ENCODE data around the gene FOXF1. TPM values are rescaled to one million over a fixed set of nuclear protein-coding genes. Genes with fewer than 3 reads are reported as not detected.

The FOXF1 gene
- total and polyA plus RNA-seq, 4 donors, result 0.56 to 1.2 (median 0.89) TPM

- Histone ChIP-seq H3K27ac (ENCODE audit: low read depth in 1 of 2, low read length in 2 of 2) (no peak overlapping the region), H3K36me3 (ENCODE audit: control insufficient read depth in 4 of 4, insufficient read depth in 3 of 4, low read depth in 1 of 4, low read length in 3 of 4) (no peaks in the 10 kb centered on the region), H3K27me3 (ENCODE audit: control insufficient read depth in 4 of 4, insufficient read depth in 4 of 4, low read length in 3 of 4) (peaks cover 0 to 4% (median 0%) of the 10 kb centered on the region in 4 donors), H3K9ac (ENCODE audit: low read depth in 1 of 2, low read length in 2 of 2) (no peak overlapping the region), H3K9me3 (ENCODE audit: control insufficient read depth in 4 of 4, low read length in 3 of 4) (no peaks in the 10 kb centered on the region), H3K4me1 (ENCODE audit: control insufficient read depth in 4 of 4, insufficient read depth in 4 of 4, low read length in 3 of 4) (peaks cover 0 to 16% (median 12%) of the 10 kb centered on the region in 4 donors), H3K4me3 (ENCODE audit: low read depth in 1 of 3, low read length in 3 of 3) (no peak overlapping the region)
- no peak for DNase-seq (ENCODE audit: low spot score)
- TF ChIP-seq HNF4G (IDR thresholded peaks at IDR 0.05), result no peak
- no peak for TF ChIP-seq EGR1 (IDR thresholded peaks at IDR 0.05; ENCODE audit: low read depth in 2 of 2)
- no peak for TF ChIP-seq YY1 (IDR thresholded peaks at IDR 0.05)
- TF ChIP-seq ZBTB33 (IDR thresholded peaks at IDR 0.05), result no peak
- no peak for TF ChIP-seq JUND (IDR thresholded peaks at IDR 0.05)
- TF ChIP-seq FOXA2 (IDR thresholded peaks at IDR 0.05), result no peak
- no peak for TF ChIP-seq NR2F2 (IDR thresholded peaks at IDR 0.05)
- no peak for TF ChIP-seq CTCF (IDR thresholded peaks at IDR 0.05; ENCODE audit: low read depth, low read length, missing input control)
- no peak for TF ChIP-seq HNF4A (conservative IDR thresholded peaks at IDR 0.05)
- WGBS, result 81% methylated on average over 4 of the region's 4 CpGs
Observed at GRCh38 chr16:86557587-86557986, 47.3 kb downstream of the FOXF1 start.

GRCh38 chr16:86558355-86559193 is 48.2 kb downstream of the FOXF1 start:
- 74% methylated on average over 28 of the region's 28 CpGs for WGBS
- no peaks in the 10 kb centered on the region for H3K36me3 ChIP-seq (ENCODE audit: control insufficient read depth in 4 of 4, insufficient read depth in 3 of 4, low read depth in 1 of 4, low read length in 3 of 4)
- H3K4me1 ChIP-seq (ENCODE audit: control insufficient read depth in 4 of 4, insufficient read depth in 4 of 4, low read length in 3 of 4), result peaks cover 0 to 17% (median 14%) of the 10 kb centered on the region in 4 donors
- H3K27ac ChIP-seq (ENCODE audit: low read depth in 1 of 2, low read length in 2 of 2), result no peak overlapping the region
- H3K9ac ChIP-seq (ENCODE audit: low read depth in 1 of 2, low read length in 2 of 2), result no peak overlapping the region
- peaks cover 0 to 4% (median 0%) of the 10 kb centered on the region in 4 donors for H3K27me3 ChIP-seq (ENCODE audit: control insufficient read depth in 4 of 4, insufficient read depth in 4 of 4, low read length in 3 of 4)
- no peak for DNase-seq (ENCODE audit: low spot score)
- H3K9me3 ChIP-seq (ENCODE audit: control insufficient read depth in 4 of 4, low read length in 3 of 4), result no peaks in the 10 kb centered on the region
- no peak for TF ChIP-seq FOXA2 (IDR thresholded peaks at IDR 0.05)
- TF ChIP-seq RXRA (IDR thresholded peaks at IDR 0.05), result no peak
- no peak for TF ChIP-seq JUND (IDR thresholded peaks at IDR 0.05)
- no peak overlapping the region for H3K4me3 ChIP-seq (ENCODE audit: low read depth in 1 of 3, low read length in 3 of 3)

- Histone ChIP-seq H3K9me3 (ENCODE audit: control insufficient read depth in 4 of 4, low read length in 3 of 4) (no peaks in the 10 kb centered on the region), H3K9ac (ENCODE audit: low read depth in 1 of 2, low read length in 2 of 2) (no peak overlapping the region), H3K4me3 (ENCODE audit: low read depth in 1 of 3, low read length in 3 of 3) (no peak overlapping the region), H3K36me3 (ENCODE audit: control insufficient read depth in 4 of 4, insufficient read depth in 3 of 4, low read depth in 1 of 4, low read length in 3 of 4) (no peaks in the 10 kb centered on the region), H3K27me3 (ENCODE audit: control insufficient read depth in 4 of 4, insufficient read depth in 4 of 4, low read length in 3 of 4) (peaks cover 0 to 7% (median 3%) of the 10 kb centered on the region in 4 donors), H3K27ac (ENCODE audit: low read depth in 1 of 2, low read length in 2 of 2) (no peak overlapping the region), H3K4me1 (ENCODE audit: control insufficient read depth in 4 of 4, insufficient read depth in 4 of 4, low read length in 3 of 4) (peaks cover 0 to 15% (median 11%) of the 10 kb centered on the region in 4 donors)
- no peak for DNase-seq (ENCODE audit: low spot score)
- 81% methylated on average over 9 of the region's 9 CpGs for WGBS
- no peak for TF ChIP-seq MAX (IDR thresholded peaks at IDR 0.05)
- TF ChIP-seq RXRA (IDR thresholded peaks at IDR 0.05), result no peak
- no peak for TF ChIP-seq HNF4A (conservative IDR thresholded peaks at IDR 0.05)
- TF ChIP-seq YY1 (IDR thresholded peaks at IDR 0.05), result no peak
- no peak for TF ChIP-seq ATF3 (IDR thresholded peaks at IDR 0.05)
- TF ChIP-seq GABPA (IDR thresholded peaks at IDR 0.05 in 1 of 2, conservative IDR thresholded peaks at IDR 0.05 in 1 of 2), result no peak
- no peak for TF ChIP-seq RAD21 (IDR thresholded peaks at IDR 0.05)
- no peak for TF ChIP-seq SP1 (IDR thresholded peaks at IDR 0.05)
- TF ChIP-seq EGR1 (IDR thresholded peaks at IDR 0.05; ENCODE audit: low read depth in 2 of 2), result no peak
- no peak for TF ChIP-seq HNF4G (IDR thresholded peaks at IDR 0.05)
- no peak for TF ChIP-seq JUND (IDR thresholded peaks at IDR 0.05)
- no peak for TF ChIP-seq NR2F2 (IDR thresholded peaks at IDR 0.05)
- no peak for TF ChIP-seq FOXA1 (IDR thresholded peaks at IDR 0.05)
- no peak for TF ChIP-seq ZBTB33 (IDR thresholded peaks at IDR 0.05)
- no peak for TF ChIP-seq FOXA2 (IDR thresholded peaks at IDR 0.05)
Observed at GRCh38 chr16:86559802-86560305, 49.5 kb downstream of the FOXF1 start.

Measured in liver (tissue), 9 donors.